ENCODE data around the gene CPNE7.

Gene CPNE7

DNA sequence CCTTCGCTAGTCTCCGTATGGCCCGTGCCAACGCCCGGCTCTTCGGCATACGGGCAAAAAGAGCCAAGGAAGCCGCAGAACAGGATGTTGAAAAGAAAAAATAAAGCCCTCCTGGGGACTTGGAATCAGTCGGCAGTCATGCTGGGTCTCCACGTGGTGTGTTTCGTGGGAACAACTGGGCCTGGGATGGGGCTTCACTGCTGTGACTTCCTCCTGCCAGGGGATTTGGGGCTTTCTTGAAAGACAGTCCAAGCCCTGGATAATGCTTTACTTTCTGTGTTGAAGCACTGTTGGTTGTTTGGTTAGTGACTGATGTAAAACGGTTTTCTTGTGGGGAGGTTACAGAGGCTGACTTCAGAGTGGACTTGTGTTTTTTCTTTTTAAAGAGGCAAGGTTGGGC is 12.6 kb upstream of the CPNE7 start:
- no peak for TF ChIP-seq EZH2phosphoT487 (conservative IDR thresholded peaks at IDR 0.05; ENCODE audit: low read length)
- TF ChIP-seq, protein P1, sequence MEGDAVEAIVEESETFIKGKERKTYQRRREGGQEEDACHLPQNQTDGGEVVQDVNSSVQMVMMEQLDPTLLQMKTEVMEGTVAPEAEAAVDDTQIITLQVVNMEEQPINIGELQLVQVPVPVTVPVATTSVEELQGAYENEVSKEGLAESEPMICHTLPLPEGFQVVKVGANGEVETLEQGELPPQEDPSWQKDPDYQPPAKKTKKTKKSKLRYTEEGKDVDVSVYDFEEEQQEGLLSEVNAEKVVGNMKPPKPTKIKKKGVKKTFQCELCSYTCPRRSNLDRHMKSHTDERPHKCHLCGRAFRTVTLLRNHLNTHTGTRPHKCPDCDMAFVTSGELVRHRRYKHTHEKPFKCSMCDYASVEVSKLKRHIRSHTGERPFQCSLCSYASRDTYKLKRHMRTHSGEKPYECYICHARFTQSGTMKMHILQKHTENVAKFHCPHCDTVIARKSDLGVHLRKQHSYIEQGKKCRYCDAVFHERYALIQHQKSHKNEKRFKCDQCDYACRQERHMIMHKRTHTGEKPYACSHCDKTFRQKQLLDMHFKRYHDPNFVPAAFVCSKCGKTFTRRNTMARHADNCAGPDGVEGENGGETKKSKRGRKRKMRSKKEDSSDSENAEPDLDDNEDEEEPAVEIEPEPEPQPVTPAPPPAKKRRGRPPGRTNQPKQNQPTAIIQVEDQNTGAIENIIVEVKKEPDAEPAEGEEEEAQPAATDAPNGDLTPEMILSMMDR (IDR thresholded peaks at IDR 0.05; ENCODE audit: insufficient read depth, low read length, poor library complexity, severe bottlenecking): no peak
- H3K36me3 ChIP-seq (ENCODE audit: low read length): peaks cover 31% of the 10 kb centered on the region
- H3K9me3 ChIP-seq (ENCODE audit: insufficient read depth, low read length): no peaks in the 10 kb centered on the region
- peaks cover 21% of the 10 kb centered on the region for H3K79me2 ChIP-seq (ENCODE audit: insufficient read depth, low read length)
- H3K9ac ChIP-seq (ENCODE audit: low read length): peak overlapping the region; percentile 99; the same call in 1 of the 2 replicates
- peak overlapping the region; percentile 62 for H3K4me2 ChIP-seq (ENCODE audit: low read depth, low read length, poor library complexity, severe bottlenecking)
- peaks cover 19% of the 10 kb centered on the region for H4K20me1 ChIP-seq (ENCODE audit: low read depth, low read length)
- H3K9me2 ChIP-seq (replicated peaks; ENCODE audit: insufficient read depth, low read length): no peaks in the 10 kb centered on the region
- H3K27me3 ChIP-seq (ENCODE audit: low read length): no peaks in the 10 kb centered on the region
- H3K27ac ChIP-seq (ENCODE audit: low read depth, low read length): 0 out of 2 replicates have a peak overlapping the region, but pooled peaks have one; percentile 12
- H3K4me3 ChIP-seq (ENCODE audit: insufficient read depth, low read length, poor library complexity, severe bottlenecking): no peak overlapping the region
- no peak overlapping the region for H2AFZ ChIP-seq (ENCODE audit: low read depth, low read length, severe bottlenecking)
- peaks cover 67% of the 10 kb centered on the region for H3F3A ChIP-seq (ENCODE audit: insufficient read depth)

DNA sequence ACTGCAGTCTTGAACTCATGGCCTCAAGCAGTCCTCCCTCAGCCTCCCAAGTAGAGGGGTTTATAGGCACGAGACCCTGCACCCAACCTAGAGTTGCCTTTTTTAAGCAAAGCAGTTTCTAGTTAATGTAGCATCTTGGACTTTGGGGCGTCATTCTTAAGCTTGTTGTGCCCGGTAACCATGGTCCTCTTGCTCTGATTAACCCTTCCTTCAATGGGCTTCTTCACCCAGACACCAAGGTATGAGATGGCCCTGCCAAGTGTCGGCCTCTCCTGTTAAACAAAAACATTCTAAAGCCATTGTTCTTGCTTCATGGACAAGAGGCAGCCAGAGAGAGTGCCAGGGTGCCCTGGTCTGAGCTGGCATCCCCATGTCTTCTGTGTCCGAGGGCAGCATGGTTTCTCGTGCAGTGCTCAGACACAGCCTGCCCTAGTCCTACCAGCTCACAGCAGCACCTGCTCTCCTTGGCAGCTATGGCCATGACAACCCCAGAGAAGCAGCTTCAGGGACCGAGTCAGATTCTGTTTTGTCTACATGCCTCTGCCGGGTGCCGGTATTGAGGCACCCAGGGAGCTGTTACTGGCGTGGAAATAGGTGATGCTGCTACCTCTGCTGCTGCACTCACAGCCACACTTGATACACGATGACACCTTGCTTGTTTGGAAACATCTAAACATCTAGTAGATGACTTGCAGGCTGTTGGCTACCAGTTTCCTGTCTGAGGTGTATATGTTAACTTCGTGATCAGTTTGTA is 11.7 kb upstream of the CPNE7 start:
- Histone ChIP-seq H3K4me3 (ENCODE audit: insufficient read depth, low read length, poor library complexity, severe bottlenecking) (no peak overlapping the region), H3K27ac (ENCODE audit: low read depth, low read length) (peak overlapping the region; percentile 21; the same call in 1 of the 2 replicates)

DNA sequence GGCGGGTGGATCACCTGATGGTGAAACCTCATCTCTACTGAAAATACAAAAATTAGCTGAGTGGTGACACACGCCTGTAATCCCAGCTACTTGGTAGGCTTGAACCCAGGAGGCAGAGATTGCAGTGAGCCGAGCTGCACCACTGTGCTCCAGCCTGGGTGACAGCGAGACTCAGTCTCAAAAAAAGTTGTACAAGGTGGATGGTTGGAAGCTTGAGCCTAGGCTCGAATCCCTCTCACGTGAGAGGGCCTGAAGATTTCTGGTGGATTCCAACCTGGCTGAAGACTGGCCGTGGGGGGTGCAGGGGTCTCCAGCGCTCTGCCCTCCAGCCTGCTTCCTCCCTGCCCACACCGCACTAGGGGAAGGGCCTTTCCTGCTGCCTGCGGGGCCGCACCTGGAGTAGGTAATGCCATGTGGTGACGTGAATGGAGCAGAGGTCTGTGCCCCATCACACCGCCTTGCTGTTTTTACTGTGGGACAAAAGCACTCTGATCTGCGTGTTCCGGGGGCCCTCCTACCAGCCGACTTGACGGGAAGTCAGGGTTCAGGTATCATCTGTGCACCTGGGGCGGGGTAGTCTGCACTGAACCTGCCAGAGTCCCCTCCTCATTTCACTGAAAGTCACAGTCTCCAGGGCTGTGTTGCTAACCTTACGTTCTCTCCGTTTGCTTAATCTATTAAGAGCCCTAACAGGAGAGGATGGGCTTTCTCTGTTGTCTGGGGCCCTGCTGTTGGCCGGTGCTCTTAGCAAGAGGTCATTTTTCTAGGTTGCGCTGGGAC is 10.9 kb upstream of the CPNE7 start:
- H3K9ac ChIP-seq (ENCODE audit: low read length): no peak overlapping the region; the same call in 1 of the 2 replicates
- H4K20me1 ChIP-seq (ENCODE audit: low read depth, low read length): peaks cover 19% of the 10 kb centered on the region
- H3K4me2 ChIP-seq (ENCODE audit: low read depth, low read length, poor library complexity, severe bottlenecking): peak overlapping the region; percentile 62
- H3K9me3 ChIP-seq (ENCODE audit: insufficient read depth, low read length): no peaks in the 10 kb centered on the region
- TF ChIP-seq, protein P1 (IDR thresholded peaks at IDR 0.05; ENCODE audit: insufficient read depth, low read length, poor library complexity, severe bottlenecking): no peak
- no peak for TF ChIP-seq EZH2phosphoT487 (conservative IDR thresholded peaks at IDR 0.05; ENCODE audit: low read length)
- H3K4me3 ChIP-seq (ENCODE audit: insufficient read depth, low read length, poor library complexity, severe bottlenecking): no peak overlapping the region
- H3K27ac ChIP-seq (ENCODE audit: low read depth, low read length): peak overlapping the region; percentile 27; the same call in 1 of the 2 replicates
- H3K79me2 ChIP-seq (ENCODE audit: insufficient read depth, low read length): peaks cover 21% of the 10 kb centered on the region
- no peaks in the 10 kb centered on the region for H3K9me2 ChIP-seq (replicated peaks; ENCODE audit: insufficient read depth, low read length)
- no peaks in the 10 kb centered on the region for H3K27me3 ChIP-seq (ENCODE audit: low read length)
- no peak overlapping the region for H2AFZ ChIP-seq (ENCODE audit: low read depth, low read length, severe bottlenecking)
- H3F3A ChIP-seq (ENCODE audit: insufficient read depth): peaks cover 67% of the 10 kb centered on the region
- peaks cover 31% of the 10 kb centered on the region for H3K36me3 ChIP-seq (ENCODE audit: low read length)

More for the DNA sequence above, 11.7 kb upstream of the CPNE7 start:
- Histone ChIP-seq H3K27me3 (ENCODE audit: low read length) (no peaks in the 10 kb centered on the region), H3K79me2 (ENCODE audit: insufficient read depth, low read length) (peaks cover 21% of the 10 kb centered on the region), H3K9me3 (ENCODE audit: insufficient read depth, low read length) (no peaks in the 10 kb centered on the region), H3K9ac (ENCODE audit: low read length) (peak overlapping the region; percentile 99; the same call in 1 of the 2 replicates), H2AFZ (ENCODE audit: low read depth, low read length, severe bottlenecking) (no peak overlapping the region), H3K4me2 (ENCODE audit: low read depth, low read length, poor library complexity, severe bottlenecking) (peak overlapping the region; percentile 62), H4K20me1 (ENCODE audit: low read depth, low read length) (peaks cover 19% of the 10 kb centered on the region), H3K9me2 (replicated peaks; ENCODE audit: insufficient read depth, low read length) (no peaks in the 10 kb centered on the region), H3F3A (ENCODE audit: insufficient read depth) (peaks cover 67% of the 10 kb centered on the region), H3K36me3 (ENCODE audit: low read length) (peaks cover 31% of the 10 kb centered on the region)
- TF ChIP-seq EZH2phosphoT487 (conservative IDR thresholded peaks at IDR 0.05; ENCODE audit: low read length): no peak
- TF ChIP-seq, protein P1 (IDR thresholded peaks at IDR 0.05; ENCODE audit: insufficient read depth, low read length, poor library complexity, severe bottlenecking): no peak

Measured in SU-DHL-6 (cell line).